HepG2 (cell line): ENCODE results near the gene TPCN2. TPM values are rescaled to one million over a fixed set of nuclear protein-coding genes. Genes with fewer than 3 reads are reported as not detected.

Experiments
- ATAC-seq: fragments of 200-7000 bp; cut with Tn5 transposase; 3 replicates; pipeline ENCODE4 v1.9.1; 2020; ENCODE audit warnings: mild to moderate bottlenecking, moderate library complexity
- BruUV-seq: library from RNA; stranded (reverse); fragments of 400-500 nt; replicated peaks from 2 replicates; lab custom pipeline; 2021; lab: Mats Ljungman, UMichigan
- CTCF ChIA-PET: fragments of 300-600 bp; formaldehyde crosslinking; extraction: SDS; loops from one replicate; lab custom pipeline; 2021; ENCODE audit warnings: low total read pairs, inconsistent platforms, low intra/inter-chr PET ratio; lab: Yijun Ruan, JAX
- POLR2A ChIA-PET: fragments of 350-600 bp; sonication (Branson Sonifier 250); formaldehyde crosslinking; loops from one replicate; lab custom pipeline; 2020; ENCODE audit warnings: antibody characterized with exemption, inconsistent platforms; lab: Yijun Ruan, JAX
- DNase-seq: peaks from one replicate; pipeline ENCODE4 v3.0.0-alpha.2; 2015; ENCODE audit warnings: low spot score
- FAIRE-seq: peaks from 3 replicates; lab custom pipeline; 2011; peaks lifted over from hg19 to GRCh38; lab: Jason Lieb, UNC
- H2AFZ ChIP-seq: one replicate; pipeline ENCODE4 v1.6.1; 2011; ENCODE audit warnings: low read length, inconsistent platforms
- H3K27ac ChIP-seq: fragments of 300-600 bp; 3 replicates; pipeline ENCODE4 v1.8.0; 2011; ENCODE audit warnings: mixed run types, mild to moderate bottlenecking, mixed read lengths, low read length, inconsistent platforms; ENCODE audit not compliant: insufficient read depth; ENCODE audit errors: extremely low read length
- H3K27me3 ChIP-seq, 2 experiments: fragments of 200-600 bp in 1 of 2; 2 replicates in 1 of 2; 3 replicates in 1 of 2; pipeline versions ENCODE4 v1.6.0 to v1.8.0; 2011; ENCODE audit warnings: low read length in 2 of 2, mild to moderate bottlenecking in 2 of 2, moderate library complexity in 2 of 2, inconsistent platforms in 1 of 2; ENCODE audit not compliant: insufficient read depth in 2 of 2, control insufficient read depth in 1 of 2
- H3K36me3 ChIP-seq, 2 experiments: fragments of 200-600 bp in 1 of 2; replicated peaks in 1 of 2; 2 replicates in 1 of 2; 3 replicates in 1 of 2; pipeline versions ENCODE4 v1.5.1 to v1.8.0; 2011; ENCODE audit warnings: low read length in 2 of 2, inconsistent platforms in 1 of 2; ENCODE audit not compliant: insufficient read depth in 2 of 2, control insufficient read depth in 1 of 2
- H3K4me1 ChIP-seq: 2 replicates; pipeline ENCODE4 v1.5.1; 2012; ENCODE audit warnings: low read length, inconsistent platforms; ENCODE audit not compliant: insufficient read depth
- H3K4me2 ChIP-seq: 2 replicates; pipeline ENCODE4 v1.6.0; 2011; ENCODE audit warnings: low read depth, low read length, inconsistent platforms
- H3K4me3 ChIP-seq, 3 experiments: fragments of 200-600 bp in 1 of 3; sonication (generic), shearing (Covaris generic) in 1 of 3; replicated peaks in 1 of 3; 2 replicates each; pipeline ENCODE4 v1.5.1; 2011 to 2016; ENCODE audit warnings: low read length in 3 of 3, inconsistent platforms in 2 of 3, low read depth in 2 of 3, mild to moderate bottlenecking in 2 of 3, control low read depth in 1 of 3, mixed read lengths in 1 of 3; ENCODE audit not compliant: insufficient read depth in 1 of 3
- H3K79me2 ChIP-seq: one replicate; pipeline ENCODE4 v1.6.1; 2011; ENCODE audit warnings: low read length, inconsistent platforms; ENCODE audit not compliant: insufficient read depth
- H3K9ac ChIP-seq: 2 replicates; pipeline ENCODE4 v1.6.0; 2011; ENCODE audit warnings: mild to moderate bottlenecking, low read depth, low read length, inconsistent platforms; ENCODE audit not compliant: insufficient read depth
- H3K9me3 ChIP-seq: 2 replicates; pipeline ENCODE4 v1.5.1; 2012; ENCODE audit warnings: mild to moderate bottlenecking, low read length
- H4K20me1 ChIP-seq: 2 replicates; pipeline ENCODE4 v1.6.0; 2011; ENCODE audit warnings: inconsistent platforms, mild to moderate bottlenecking, low read length, moderate library complexity; ENCODE audit not compliant: insufficient read depth
- CAMTA2 ChIP-seq: sonication (generic); formaldehyde crosslinking; IDR thresholded peaks from 2 replicates; pipeline ENCODE4 v1.4.0; 2020; ENCODE audit warnings: mild to moderate bottlenecking, missing genetic modification reagents, borderline replicate concordance
- HNRNPK ChIP-seq: fragments of 200-400 bp; formaldehyde crosslinking; IDR thresholded peaks from 2 replicates; pipeline ENCODE4 v1.6.1; 2018; ENCODE audit warnings: low read length, low read depth, moderate library complexity, mild to moderate bottlenecking; ENCODE audit not compliant: poor library complexity, severe bottlenecking
- KDM4B ChIP-seq: sonication (generic); formaldehyde crosslinking; IDR thresholded peaks from 2 replicates; pipeline ENCODE4 v1.4.0; 2020; ENCODE audit warnings: missing genetic modification reagents
- MBD4 ChIP-seq: IDR thresholded peaks from 2 replicates; pipeline ENCODE4 v1.6.1; 2012; ENCODE audit warnings: low read length, inconsistent platforms, borderline replicate concordance
- NCOA1 ChIP-seq: sonication (generic); formaldehyde crosslinking; IDR thresholded peaks from 2 replicates; pipeline ENCODE4 v1.9.0; 2021; ENCODE audit warnings: missing genetic modification reagents
- POLR2AphosphoS2 ChIP-seq: IDR thresholded peaks from 2 replicates; pipeline ENCODE4 v1.6.1; 2011; ENCODE audit warnings: low read depth, low read length, improper control_type of control experiment
- SP2 ChIP-seq: sonication (generic); formaldehyde crosslinking; IDR thresholded peaks from 2 replicates; pipeline ENCODE4 v1.5.1; 2020; ENCODE audit warnings: mild to moderate bottlenecking, missing genetic modification reagents
- SP5 ChIP-seq: IDR thresholded peaks from 2 replicates; pipeline ENCODE4 v1.6.1; 2016; ENCODE audit warnings: low read depth, borderline replicate concordance
- UBTF ChIP-seq: sonication (generic); formaldehyde crosslinking; IDR thresholded peaks from 2 replicates; pipeline ENCODE4 v1.4.0; 2020; ENCODE audit warnings: mild to moderate bottlenecking, missing genetic modification reagents
- ZNF232 ChIP-seq: sonication (generic); formaldehyde crosslinking; IDR thresholded peaks from 2 replicates; pipeline ENCODE4 v1.4.0; 2020; ENCODE audit warnings: missing genetic modification reagents, borderline replicate concordance
- ZNF33B ChIP-seq: sonication (generic); formaldehyde crosslinking; IDR thresholded peaks from 2 replicates; pipeline ENCODE4 v1.5.1; 2020; ENCODE audit warnings: mild to moderate bottlenecking, missing genetic modification reagents
- ZNF44 ChIP-seq: sonication (generic); formaldehyde crosslinking; IDR thresholded peaks from 2 replicates; pipeline ENCODE4 v1.5.1; 2020; ENCODE audit warnings: mild to moderate bottlenecking, missing genetic modification reagents
- ZNF616 ChIP-seq: sonication (generic); formaldehyde crosslinking; IDR thresholded peaks from 2 replicates; pipeline ENCODE4 v1.5.0; 2020; ENCODE audit warnings: low read depth, mild to moderate bottlenecking, missing genetic modification reagents
- ZNF629 ChIP-seq: sonication (generic); formaldehyde crosslinking; conservative IDR thresholded peaks from 2 replicates; pipeline ENCODE4 v1.5.0; 2020; ENCODE audit warnings: missing genetic modification reagents
- WGBS: methylation state at CpG from one replicate; pipeline ENCODE4 v1.1.6; 2017; ENCODE audit warnings: low lambda C conversion rate; 5-methylcytosine and 5-hydroxymethylcytosine counted together
- in situ Hi-C: cut with HindIII; loops from 2 replicates; pipeline ENCODE4 v1.10.0; 2017; ENCODE audit warnings: low pct_unique_long_range_greater_than_20kb; ENCODE audit not compliant: extremely low pct_ligation_motif_present
- intact Hi-C: fragments of 100-400 bp; cut with micrococcal nuclease; formaldehyde crosslinking; loops from one replicate; pipeline ENCODE4 v1.10.0; 2022; ENCODE audit not compliant: unreplicated experiment
- polyA plus RNA-seq, 8 experiments: library from polyadenylated mRNA; depleted of rRNA in 3 of 8; stranded (reverse) in 7 of 8; unstranded in 1 of 8; fragments of >200 nt; fragmentation: Illumina TruSeq in 4 of 8; extraction: Trizol in 4 of 8; gene quantifications; 2 replicates each; pipeline versions ENCODE4 v1.2.1 to v1.2.3, GENCODE V29; 2011 to 2016; ENCODE audit warnings: low read depth in 4 of 8, missing spikeins in 1 of 8, mixed read lengths in 1 of 8; ENCODE audit not compliant: insufficient read depth in 1 of 8
- total RNA-seq, 5 experiments: library from RNA; depleted of rRNA; stranded (reverse); fragments of >200 nt; fragmentation: Illumina TruSeq; extraction: Trizol; gene quantifications; 2 replicates each; pipeline ENCODE4 v1.2.3, GENCODE V29; 2016; ENCODE audit warnings: low read depth in 1 of 5
- TF ChIP-seq, protein P1 (sequence below): sonication (generic); formaldehyde crosslinking; IDR thresholded peaks from 2 replicates; pipeline ENCODE4 v1.9.0; 2022; ENCODE audit warnings: low read depth, missing genetic modification reagents
- TF ChIP-seq, protein P2 (sequence below): sonication (generic); formaldehyde crosslinking; IDR thresholded peaks from 2 replicates; pipeline ENCODE4 v1.9.0; 2021; ENCODE audit warnings: mild to moderate bottlenecking, missing genetic modification reagents

Gene TPCN2
- total and polyA plus RNA-seq, 2 of the 13 experiments (the other 11 are each of a cell fraction or from before 2014, with no cell fraction given), result 5.6 to 5.9 TPM

DNA sequence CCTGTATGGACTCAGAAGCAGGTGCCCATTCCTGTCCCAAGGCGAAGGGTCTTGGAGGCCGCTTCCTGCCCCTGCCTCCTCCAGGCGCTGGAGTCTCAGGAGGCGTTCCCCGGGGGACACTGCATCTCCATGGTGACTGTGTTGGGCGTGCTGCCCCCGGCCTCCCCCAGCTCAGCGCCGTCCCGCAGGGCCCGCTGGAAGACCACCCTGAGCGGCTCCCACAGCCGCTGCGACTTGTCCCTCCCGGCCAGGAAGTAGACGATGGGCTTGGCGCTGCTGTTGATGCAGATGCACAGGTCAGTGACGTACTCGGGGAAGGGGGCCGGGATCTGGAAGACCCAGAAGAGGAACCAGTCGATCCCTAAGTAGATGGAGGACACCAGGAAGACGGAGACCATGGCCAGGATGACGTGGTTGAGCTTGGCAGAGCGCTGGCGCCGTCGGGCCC lies 43.5 kb upstream of the TPCN2 start:
- DNase-seq (no peak), ATAC-seq (no peak), FAIRE-seq (no peak)
- Histone ChIP-seq H3K4me1 (peaks cover 39% of the 10 kb centered on the region), H3K4me2 (no peak overlapping the region), H3K27ac (no peak overlapping the region), H3K9ac (no peak overlapping the region), H3K79me2 (no peaks in the 10 kb centered on the region), H3K9me3 (no peaks in the 10 kb centered on the region), H3K4me3 (no peak overlapping the region), H2AFZ (no peak overlapping the region), H3K27me3 (peaks cover 9 to 52% of the 10 kb centered on the region in 2 experiments), H3K36me3 (no peaks in the 10 kb centered on the region), H4K20me1 (no peaks in the 10 kb centered on the region)
- ChIA-PET CTCF (no interaction called here), POLR2A (no interaction called here)
- intact Hi-C loops, result no loop called here
- BruUV-seq, result no TSS peak
- in situ Hi-C loops, result no loop called here
- WGBS, result 81% methylated on average over 16 of the region's 27 CpGs
- TF ChIP-seq ZNF629, result no peak
- TF ChIP-seq, protein P1, sequence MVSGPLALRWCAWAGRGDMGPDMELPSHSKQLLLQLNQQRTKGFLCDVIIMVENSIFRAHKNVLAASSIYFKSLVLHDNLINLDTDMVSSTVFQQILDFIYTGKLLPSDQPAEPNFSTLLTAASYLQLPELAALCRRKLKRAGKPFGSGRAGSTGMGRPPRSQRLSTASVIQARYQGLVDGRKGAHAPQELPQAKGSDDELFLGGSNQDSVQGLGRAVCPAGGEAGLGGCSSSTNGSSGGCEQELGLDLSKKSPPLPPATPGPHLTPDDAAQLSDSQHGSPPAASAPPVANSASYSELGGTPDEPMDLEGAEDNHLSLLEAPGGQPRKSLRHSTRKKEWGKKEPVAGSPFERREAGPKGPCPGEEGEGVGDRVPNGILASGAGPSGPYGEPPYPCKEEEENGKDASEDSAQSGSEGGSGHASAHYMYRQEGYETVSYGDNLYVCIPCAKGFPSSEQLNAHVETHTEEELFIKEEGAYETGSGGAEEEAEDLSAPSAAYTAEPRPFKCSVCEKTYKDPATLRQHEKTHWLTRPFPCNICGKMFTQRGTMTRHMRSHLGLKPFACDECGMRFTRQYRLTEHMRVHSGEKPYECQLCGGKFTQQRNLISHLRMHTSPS, result no peak
- no peak for TF ChIP-seq ZNF232 (CRISPR knock-in tag)
- no peak for TF ChIP-seq SP2 (CRISPR knock-in tag)
- no peak for TF ChIP-seq SP5 (CRISPR knock-in tag)
- no peak for TF ChIP-seq HNRNPK
- no peak for TF ChIP-seq POLR2AphosphoS2
- no peak for TF ChIP-seq CAMTA2 (CRISPR knock-in tag)
- no peak for TF ChIP-seq NCOA1 (CRISPR knock-in tag)
- no peak for TF ChIP-seq ZNF44 (CRISPR knock-in tag)
- no peak for TF ChIP-seq ZNF33B
- no peak for TF ChIP-seq ZNF616 (CRISPR knock-in tag)
- no peak for TF ChIP-seq MBD4
- no peak for TF ChIP-seq KDM4B
- TF ChIP-seq, protein P2, sequence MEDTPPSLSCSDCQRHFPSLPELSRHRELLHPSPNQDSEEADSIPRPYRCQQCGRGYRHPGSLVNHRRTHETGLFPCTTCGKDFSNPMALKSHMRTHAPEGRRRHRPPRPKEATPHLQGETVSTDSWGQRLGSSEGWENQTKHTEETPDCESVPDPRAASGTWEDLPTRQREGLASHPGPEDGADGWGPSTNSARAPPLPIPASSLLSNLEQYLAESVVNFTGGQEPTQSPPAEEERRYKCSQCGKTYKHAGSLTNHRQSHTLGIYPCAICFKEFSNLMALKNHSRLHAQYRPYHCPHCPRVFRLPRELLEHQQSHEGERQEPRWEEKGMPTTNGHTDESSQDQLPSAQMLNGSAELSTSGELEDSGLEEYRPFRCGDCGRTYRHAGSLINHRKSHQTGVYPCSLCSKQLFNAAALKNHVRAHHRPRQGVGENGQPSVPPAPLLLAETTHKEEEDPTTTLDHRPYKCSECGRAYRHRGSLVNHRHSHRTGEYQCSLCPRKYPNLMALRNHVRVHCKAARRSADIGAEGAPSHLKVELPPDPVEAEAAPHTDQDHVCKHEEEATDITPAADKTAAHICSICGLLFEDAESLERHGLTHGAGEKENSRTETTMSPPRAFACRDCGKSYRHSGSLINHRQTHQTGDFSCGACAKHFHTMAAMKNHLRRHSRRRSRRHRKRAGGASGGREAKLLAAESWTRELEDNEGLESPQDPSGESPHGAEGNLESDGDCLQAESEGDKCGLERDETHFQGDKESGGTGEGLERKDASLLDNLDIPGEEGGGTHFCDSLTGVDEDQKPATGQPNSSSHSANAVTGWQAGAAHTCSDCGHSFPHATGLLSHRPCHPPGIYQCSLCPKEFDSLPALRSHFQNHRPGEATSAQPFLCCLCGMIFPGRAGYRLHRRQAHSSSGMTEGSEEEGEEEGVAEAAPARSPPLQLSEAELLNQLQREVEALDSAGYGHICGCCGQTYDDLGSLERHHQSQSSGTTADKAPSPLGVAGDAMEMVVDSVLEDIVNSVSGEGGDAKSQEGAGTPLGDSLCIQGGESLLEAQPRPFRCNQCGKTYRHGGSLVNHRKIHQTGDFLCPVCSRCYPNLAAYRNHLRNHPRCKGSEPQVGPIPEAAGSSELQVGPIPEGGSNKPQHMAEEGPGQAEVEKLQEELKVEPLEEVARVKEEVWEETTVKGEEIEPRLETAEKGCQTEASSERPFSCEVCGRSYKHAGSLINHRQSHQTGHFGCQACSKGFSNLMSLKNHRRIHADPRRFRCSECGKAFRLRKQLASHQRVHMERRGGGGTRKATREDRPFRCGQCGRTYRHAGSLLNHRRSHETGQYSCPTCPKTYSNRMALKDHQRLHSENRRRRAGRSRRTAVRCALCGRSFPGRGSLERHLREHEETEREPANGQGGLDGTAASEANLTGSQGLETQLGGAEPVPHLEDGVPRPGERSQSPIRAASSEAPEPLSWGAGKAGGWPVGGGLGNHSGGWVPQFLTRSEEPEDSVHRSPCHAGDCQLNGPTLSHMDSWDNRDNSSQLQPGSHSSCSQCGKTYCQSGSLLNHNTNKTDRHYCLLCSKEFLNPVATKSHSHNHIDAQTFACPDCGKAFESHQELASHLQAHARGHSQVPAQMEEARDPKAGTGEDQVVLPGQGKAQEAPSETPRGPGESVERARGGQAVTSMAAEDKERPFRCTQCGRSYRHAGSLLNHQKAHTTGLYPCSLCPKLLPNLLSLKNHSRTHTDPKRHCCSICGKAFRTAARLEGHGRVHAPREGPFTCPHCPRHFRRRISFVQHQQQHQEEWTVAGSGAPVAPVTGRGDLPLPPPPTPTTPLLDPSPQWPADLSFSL (CRISPR knock-in tag), result no peak
- no peak for TF ChIP-seq UBTF (CRISPR knock-in tag)
